Inferior parietal cortex (tissue), 1 donor: ENCODE results near the gene EIF1B.

Source experiments
- DNase-seq: peaks from one replicate; pipeline ENCODE4 v3.0.0-alpha.2; 2016; ENCODE audit errors: extremely low spot score

EIF1B gene

DNA sequence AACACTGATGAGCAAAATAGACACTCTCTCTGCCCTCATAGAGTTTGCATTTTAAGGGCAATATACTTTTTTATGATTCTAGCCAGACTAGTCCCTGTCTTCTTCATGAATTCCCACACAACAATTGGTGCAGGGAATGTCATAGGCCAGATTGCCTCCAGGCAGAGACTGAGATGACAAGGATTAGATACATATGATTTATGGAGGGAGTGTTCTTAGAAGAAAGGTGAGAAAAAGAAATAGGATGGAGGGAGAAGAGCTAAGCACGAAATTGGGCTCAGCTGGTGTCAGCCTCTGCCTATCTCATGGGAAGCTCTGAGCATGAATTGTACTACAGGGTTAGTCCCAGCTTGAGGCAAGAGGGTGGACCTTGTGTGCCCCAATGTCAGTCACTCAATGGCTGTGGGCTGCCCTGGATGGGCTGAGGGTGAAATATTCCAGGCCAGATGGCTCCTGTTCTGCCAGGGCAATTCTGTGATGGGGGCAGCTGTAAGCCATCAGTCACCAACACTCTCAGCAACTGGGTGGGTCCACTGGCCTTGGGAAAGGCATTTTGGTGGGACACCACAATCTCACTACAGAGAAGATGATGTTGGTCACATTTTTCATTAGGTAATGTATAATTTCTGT lies 31.1 kb downstream of the EIF1B start:
- DNase-seq = no peak

DNA sequence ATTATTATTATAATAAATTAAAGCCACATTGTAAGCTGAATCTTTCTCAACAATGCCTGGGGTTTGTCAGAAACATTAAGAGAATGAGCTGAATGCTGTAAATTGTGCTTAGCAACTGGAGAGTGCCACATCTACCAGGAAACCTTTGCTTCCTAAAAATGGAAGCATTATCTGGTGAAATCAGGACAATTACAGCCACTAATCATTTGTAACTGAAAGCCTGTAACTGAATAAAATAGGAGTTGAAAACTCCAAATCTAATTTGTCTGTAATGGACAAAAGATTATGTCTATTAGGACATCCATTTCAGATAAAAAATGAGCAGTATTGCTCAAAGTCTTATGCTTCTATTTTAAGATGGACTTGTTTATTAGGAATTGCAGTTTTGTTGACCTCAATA lies 32.2 kb downstream of the EIF1B start:
- no peak for DNase-seq

DNA sequence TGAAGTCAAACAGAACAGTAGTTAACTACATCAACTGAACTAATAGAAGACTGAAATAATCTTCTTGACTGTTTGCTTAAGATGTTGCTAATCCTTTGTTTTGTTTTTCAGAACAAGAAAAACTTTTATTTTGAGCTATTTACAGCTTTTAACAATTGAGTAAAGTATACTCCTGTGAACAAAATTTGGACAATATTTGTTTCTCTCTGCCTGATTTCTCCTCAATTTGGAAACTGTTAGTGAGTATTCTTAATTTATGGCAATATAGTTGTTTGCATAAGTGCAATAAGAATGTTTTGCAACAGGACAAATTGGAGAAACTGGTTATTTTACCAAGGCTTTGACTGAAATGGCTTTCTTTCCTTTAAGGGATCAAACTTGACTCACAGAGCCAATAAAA lies 41.0 kb downstream of the EIF1B start:
- no peak for DNase-seq

DNA sequence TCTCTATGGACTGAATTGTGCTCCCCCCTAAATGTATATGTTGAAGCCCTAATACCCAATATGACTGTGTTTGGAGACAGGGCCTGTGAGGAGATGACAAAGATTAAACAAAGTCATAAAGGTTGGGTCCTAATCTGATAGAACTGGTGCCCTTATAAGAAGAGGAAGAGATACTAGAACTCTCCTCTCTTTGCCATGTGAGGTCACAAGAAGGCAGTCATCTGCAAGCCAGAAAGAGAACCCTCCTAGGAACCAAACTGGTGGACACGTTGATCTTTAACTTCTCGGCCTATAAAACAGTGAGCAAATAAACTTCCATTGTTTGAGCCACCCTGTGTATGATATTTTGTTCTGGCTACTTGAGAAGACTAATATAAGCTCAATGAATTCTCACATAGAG lies 45.9 kb downstream of the EIF1B start:
- DNase-seq = no peak

DNA sequence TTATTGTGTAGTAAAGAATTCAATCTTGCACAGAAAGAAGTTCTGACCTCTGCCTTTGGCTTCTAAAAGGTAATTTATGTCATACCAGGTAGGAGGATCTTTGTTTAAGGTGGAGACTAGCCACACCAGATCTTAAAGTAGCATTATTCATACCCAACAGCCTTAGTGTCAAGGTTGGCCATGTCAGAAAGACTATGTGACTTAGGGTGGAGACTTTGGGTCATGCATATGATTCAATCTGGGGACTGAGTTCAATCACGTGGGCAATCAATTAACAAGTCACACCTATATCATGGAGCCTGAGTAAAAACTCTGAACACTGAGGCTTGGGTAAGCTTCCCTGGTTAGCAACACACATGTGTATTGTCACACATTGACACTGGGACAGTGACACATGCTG lies 48.9 kb downstream of the EIF1B start:
- no peak for DNase-seq
